ENCODE measurements around the gene PEF1.

- TF ChIP-seq CTCF (IDR thresholded peaks at IDR 0.05; ENCODE audit: low read depth, low read length) (no peak), EZH2phosphoT487 (IDR thresholded peaks at IDR 0.05; ENCODE audit: low read depth) (no peak)
These were observed 15.2 kb upstream of the PEF1 start for GRCh38 chr1:31659889-31660288.
